ENCODE results near the gene POGLUT3. TPM values are rescaled to one million over a fixed set of nuclear protein-coding genes. Genes with fewer than 3 reads are reported as not detected.

POGLUT3 gene
- total RNA-seq, 4 donors from 2014 or later: 6.0 to 18.3 (median 13.2) TPM

DNA sequence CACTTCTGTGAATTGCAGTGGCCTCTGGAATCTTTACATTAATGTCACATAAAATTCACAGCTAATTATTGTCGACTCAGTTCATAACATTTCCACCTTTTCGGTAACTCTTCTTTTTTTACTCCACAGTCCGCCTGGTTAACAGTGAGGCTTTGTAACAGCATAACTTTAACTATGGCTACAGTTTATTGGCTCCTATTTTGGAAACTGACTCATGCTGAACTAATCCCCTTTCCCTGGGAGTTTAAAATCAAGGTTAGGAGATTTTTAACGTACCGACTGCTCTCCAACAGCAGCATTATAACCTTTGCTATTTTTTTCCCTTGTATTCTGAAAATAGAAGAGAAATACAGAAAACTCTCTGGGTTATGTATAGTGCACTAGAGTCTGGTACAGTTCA lies 3.2 kb upstream of the POGLUT3 start:
- H3K4me1 ChIP-seq: peaks cover 26 to 54% (median 26%) of the 10 kb centered on the region in 3 donors
- no peaks in the 10 kb centered on the region for H3K27me3 ChIP-seq
- intact Hi-C loops (cut with DNase I): no loop called here
- 40 to 53% methylated on average over 5 of the region's 5 CpGs for WGBS, 2 donors
- TF ChIP-seq CTCF (IDR thresholded peaks at IDR 0.05) (no peak), POLR2A (IDR thresholded peaks at IDR 0.05) (no peak)
- H3K4me3 ChIP-seq: no peak overlapping the region
- H3K27ac ChIP-seq: peak overlapping the region in 3 of 4 donors; percentile 51 to 99 (median 95)
- no peak for DNase-seq
- H3K36me3 ChIP-seq: no peaks in the 10 kb centered on the region
- H3K9me3 ChIP-seq: no peaks in the 10 kb centered on the region

DNA sequence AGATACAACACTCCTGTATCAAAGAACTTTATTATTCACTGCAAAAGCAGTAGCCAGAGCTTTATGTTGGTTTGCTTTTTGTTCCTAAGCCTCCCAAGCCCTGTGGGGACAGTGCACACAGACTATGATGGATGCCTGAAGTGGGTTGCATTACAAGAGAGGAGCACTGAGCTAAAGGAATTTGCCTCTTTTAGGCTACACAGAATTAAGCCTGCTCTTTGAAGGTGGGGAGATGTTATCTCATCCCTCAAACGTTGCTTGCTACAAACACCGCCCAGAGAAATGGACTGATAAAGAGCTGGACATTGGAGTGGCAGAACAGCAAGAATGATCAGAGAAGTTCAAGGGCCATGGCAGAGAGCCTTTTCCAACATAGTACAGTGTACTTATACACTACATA lies 2.5 kb upstream of the POGLUT3 start:
- TF ChIP-seq CTCF (IDR thresholded peaks at IDR 0.05) (no peak), POLR2A (IDR thresholded peaks at IDR 0.05) (no peak)
- H3K4me1 ChIP-seq: peaks cover 30 to 61% (median 32%) of the 10 kb centered on the region in 3 donors
- no peak overlapping the region for H3K4me3 ChIP-seq
- intact Hi-C loops (cut with DNase I): no loop called here
- no peaks in the 10 kb centered on the region for H3K9me3 ChIP-seq
- no peaks in the 10 kb centered on the region for H3K27me3 ChIP-seq
- DNase-seq: no peak
- H3K36me3 ChIP-seq: no peaks in the 10 kb centered on the region
- peak overlapping the region in 3 of 4 donors; percentile 51 to 99 (median 95) for H3K27ac ChIP-seq
- WGBS, 2 donors: 50% methylated on average over 2 of the region's 2 CpGs

DNA sequence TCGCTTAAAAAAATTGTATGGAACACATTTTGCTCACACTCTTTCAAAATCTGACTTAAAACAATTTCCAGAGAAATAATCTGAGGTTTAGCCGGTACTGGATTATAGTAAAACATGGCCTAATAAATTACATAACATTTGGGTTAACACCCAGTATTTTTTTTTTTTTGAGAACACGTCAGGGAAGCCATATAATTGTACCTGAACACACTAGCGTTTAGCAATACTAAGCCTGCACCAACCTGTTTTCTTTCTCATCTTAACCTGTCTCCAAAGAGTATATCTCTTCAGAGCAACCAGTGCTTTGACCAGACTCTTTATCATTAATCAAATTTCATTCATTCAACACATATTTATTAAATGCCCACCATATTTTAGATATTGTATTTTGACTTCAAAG lies 2.0 kb upstream of the POGLUT3 start:
- H3K4me3 ChIP-seq: no peak overlapping the region
- TF ChIP-seq POLR2A (IDR thresholded peaks at IDR 0.05) (no peak), CTCF (IDR thresholded peaks at IDR 0.05) (no peak)
- peak overlapping the region; percentile 95 to 99 (median 98) for H3K27ac ChIP-seq
- no peaks in the 10 kb centered on the region for H3K27me3 ChIP-seq
- no peak for DNase-seq
- H3K9me3 ChIP-seq: no peaks in the 10 kb centered on the region
- WGBS, 2 donors: 52 to 56% methylated on average over 4 of the region's 4 CpGs
- peaks cover 32 to 67% (median 35%) of the 10 kb centered on the region in 3 donors for H3K4me1 ChIP-seq
- H3K36me3 ChIP-seq: no peaks in the 10 kb centered on the region
- intact Hi-C loops (cut with DNase I): no loop called here

- Histone ChIP-seq H3K4me3 (peak overlapping the region; percentile 67 to 82 (median 74)), H3K36me3 (no peaks in the 10 kb centered on the region), H3K9me3 (no peaks in the 10 kb centered on the region), H3K27me3 (no peaks in the 10 kb centered on the region), H3K27ac (peak overlapping the region; percentile 95 to 99 (median 98)), H3K4me1 (peaks cover 36 to 79% (median 38%) of the 10 kb centered on the region in 3 donors)
- 66 to 81% methylated on average over 22 to 28 of the region's 29 CpGs for WGBS, 2 donors
- no peak for TF ChIP-seq POLR2A (IDR thresholded peaks at IDR 0.05)
- TF ChIP-seq CTCF (IDR thresholded peaks at IDR 0.05): no peak
- intact Hi-C loops (cut with DNase I): no loop called here
- DNase-seq: no peak
Measured at GRCh38 chr11:108498816-108499408, 728 bp upstream of the POGLUT3 start.

DNA sequence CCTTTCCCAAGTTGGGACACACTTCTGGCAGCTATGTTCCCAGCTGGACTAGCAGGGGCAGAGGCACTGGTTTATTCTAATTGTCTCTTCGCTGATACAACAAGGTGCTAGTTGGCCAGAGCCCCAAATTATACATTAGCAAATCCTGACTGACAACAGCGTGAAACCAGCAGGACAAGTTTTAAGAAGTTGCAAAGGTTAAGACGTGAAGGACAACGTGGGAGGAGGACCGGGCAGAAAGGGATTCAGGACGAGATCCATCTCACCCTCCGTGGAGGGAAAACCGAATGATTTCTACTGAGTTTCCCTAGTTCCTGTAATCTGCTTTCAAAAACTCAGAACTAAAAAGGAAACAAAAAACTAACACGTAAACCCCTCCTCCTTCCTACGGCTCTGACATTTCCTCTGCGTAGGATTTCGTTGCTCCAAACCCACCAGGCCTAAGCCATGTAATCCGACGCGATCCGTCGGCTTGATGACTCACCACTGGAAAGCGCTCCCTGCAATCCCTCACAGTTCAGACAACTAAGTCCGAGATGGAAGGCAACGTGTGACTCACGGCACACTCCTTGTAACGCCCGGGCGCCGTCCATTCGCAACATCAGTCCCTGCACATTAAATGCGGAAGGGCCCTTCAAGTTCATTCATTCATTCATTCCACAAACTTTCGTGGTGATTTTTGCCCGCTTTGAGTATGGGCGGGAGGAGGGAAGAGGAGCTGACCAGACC lies 703 bp downstream of the POGLUT3 start:
- DNase-seq: peak; percentile 20
- 0 to 1% methylated on average over 25 to 29 of the region's 30 CpGs for WGBS, 2 donors
- TF ChIP-seq POLR2A (IDR thresholded peaks at IDR 0.05) (peak in 2 of 4 donors; percentile 57 to 73), CTCF (IDR thresholded peaks at IDR 0.05) (no peak)

More for the DNA sequence above, 703 bp downstream of the POGLUT3 start:
- Histone ChIP-seq H3K36me3 (no peaks in the 10 kb centered on the region), H3K4me3 (peak overlapping the region; percentile 67 to 82 (median 74)), H3K27me3 (no peaks in the 10 kb centered on the region), H3K4me1 (peaks cover 36 to 80% (median 38%) of the 10 kb centered on the region in 3 donors), H3K9me3 (no peaks in the 10 kb centered on the region), H3K27ac (peak overlapping the region; percentile 95 to 99 (median 98))
- intact Hi-C loops (cut with DNase I): no loop called here

Measured in esophagus squamous epithelium (tissue), 5 donors.